Measurements from ENCODE around the gene PPFIA2. TPM values are rescaled to one million over a fixed set of nuclear protein-coding genes. Genes with fewer than 3 reads are reported as not detected.

PPFIA2 gene
- total RNA-seq, 4 donors from 2014 or later, result 0.11 to 0.89 (median 0.32) TPM; not detected in 1

- 68% methylated on average over 1 of the region's 1 CpG for WGBS
- Histone ChIP-seq H3K4me1 (no peaks in the 10 kb centered on the region), H3K27me3 (no peaks in the 10 kb centered on the region), H3K27ac (no peak overlapping the region), H3K9me3 (peaks cover 6% of the 10 kb centered on the region), H3K36me3 (no peaks in the 10 kb centered on the region), H3K4me3 (no peak overlapping the region)
- DNase-seq (ENCODE audit: low spot score in 2 of 2), result no peak
- no peak for TF ChIP-seq POLR2AphosphoS5 (IDR thresholded peaks at IDR 0.05)
- TF ChIP-seq POLR2A (IDR thresholded peaks at IDR 0.05), result no peak
- TF ChIP-seq EP300 (IDR thresholded peaks at IDR 0.05), result no peak
- TF ChIP-seq CTCF (IDR thresholded peaks at IDR 0.05), result no peak
These were observed 170.7 kb downstream of the PPFIA2 start for GRCh38 chr12:81588235-81589008.

GRCh38 chr12:81585787-81586186 lies 173.4 kb downstream of the PPFIA2 start:
- DNase-seq (ENCODE audit: low spot score in 2 of 2), result no peak
- Histone ChIP-seq H3K27me3 (no peaks in the 10 kb centered on the region), H3K9me3 (peaks cover 6% of the 10 kb centered on the region), H3K4me1 (no peaks in the 10 kb centered on the region), H3K27ac (no peak overlapping the region), H3K36me3 (no peaks in the 10 kb centered on the region), H3K4me3 (no peak overlapping the region)
- WGBS, result 47% methylated on average over 1 of the region's 1 CpG
- TF ChIP-seq CTCF (IDR thresholded peaks at IDR 0.05) (no peak), EP300 (IDR thresholded peaks at IDR 0.05) (no peak), POLR2A (IDR thresholded peaks at IDR 0.05) (no peak), POLR2AphosphoS5 (IDR thresholded peaks at IDR 0.05) (no peak)

- TF ChIP-seq POLR2AphosphoS5 (IDR thresholded peaks at IDR 0.05), result no peak
- no peak for TF ChIP-seq CTCF (IDR thresholded peaks at IDR 0.05)
- TF ChIP-seq EP300 (IDR thresholded peaks at IDR 0.05), result no peak
- no peak for TF ChIP-seq POLR2A (IDR thresholded peaks at IDR 0.05)
- no peaks in the 10 kb centered on the region for H3K9me3 ChIP-seq
These were observed 185.9 kb downstream of the PPFIA2 start for GRCh38 chr12:81573228-81573627.

GRCh38 chr12:81572411-81572810 lies 186.7 kb downstream of the PPFIA2 start:
- TF ChIP-seq POLR2AphosphoS5 (IDR thresholded peaks at IDR 0.05) (no peak), EP300 (IDR thresholded peaks at IDR 0.05) (no peak), POLR2A (IDR thresholded peaks at IDR 0.05) (no peak), CTCF (IDR thresholded peaks at IDR 0.05) (no peak)
- no peak for DNase-seq (ENCODE audit: low spot score in 2 of 2)
- H3K9me3 ChIP-seq, result no peaks in the 10 kb centered on the region
- no peaks in the 10 kb centered on the region for H3K4me1 ChIP-seq
- H3K27me3 ChIP-seq, result no peaks in the 10 kb centered on the region
- WGBS, result 62% methylated on average over 1 of the region's 1 CpG
- no peak overlapping the region for H3K4me3 ChIP-seq
- H3K36me3 ChIP-seq, result no peaks in the 10 kb centered on the region
- H3K27ac ChIP-seq, result no peak overlapping the region

More at GRCh38 chr12:81573228-81573627, 185.9 kb downstream of the PPFIA2 start:
- no peaks in the 10 kb centered on the region for H3K27me3 ChIP-seq
- no peaks in the 10 kb centered on the region for H3K36me3 ChIP-seq
- no peak for DNase-seq (ENCODE audit: low spot score in 2 of 2)
- no peaks in the 10 kb centered on the region for H3K4me1 ChIP-seq
- H3K27ac ChIP-seq, result no peak overlapping the region
- H3K4me3 ChIP-seq, result no peak overlapping the region
- WGBS, result 57% methylated on average over 3 of the region's 3 CpGs

GRCh38 chr12:81570234-81570633 lies 188.9 kb downstream of the PPFIA2 start:
- Histone ChIP-seq H3K27me3 (no peaks in the 10 kb centered on the region), H3K27ac (no peak overlapping the region), H3K9me3 (no peaks in the 10 kb centered on the region), H3K4me3 (no peak overlapping the region), H3K36me3 (no peaks in the 10 kb centered on the region), H3K4me1 (no peaks in the 10 kb centered on the region)
- no peak for TF ChIP-seq POLR2AphosphoS5 (IDR thresholded peaks at IDR 0.05)
- TF ChIP-seq EP300 (IDR thresholded peaks at IDR 0.05), result no peak
- WGBS, result 72% methylated on average over 2 of the region's 2 CpGs
- DNase-seq (ENCODE audit: low spot score in 2 of 2), result no peak

Measured in suprapubic skin (tissue), 4 donors.